ENCODE data around the gene SEC63.
"Not testable (repeated sequence)": the region's sequence is repeated elsewhere in the genome, so short reads cannot be mapped to it uniquely, and the experiment has no call there.

SEC63 gene
- total RNA-seq = 30.8 reads per million, percentile 57 among the genes with 10 or more reads in this experiment

- DNase-seq = peak; percentile 96
Measured at GRCh38 chr6:107957909-107958688, at the start of gene SEC63. SEC63 (minus strand) TSS chr6:107958208; CDS start chr6:107958009, 199 bp downstream.

- DNase-seq = no peak
Measured at GRCh38 chr6:108005961-108006360, 48.0 kb upstream of the SEC63 start.

DNA sequence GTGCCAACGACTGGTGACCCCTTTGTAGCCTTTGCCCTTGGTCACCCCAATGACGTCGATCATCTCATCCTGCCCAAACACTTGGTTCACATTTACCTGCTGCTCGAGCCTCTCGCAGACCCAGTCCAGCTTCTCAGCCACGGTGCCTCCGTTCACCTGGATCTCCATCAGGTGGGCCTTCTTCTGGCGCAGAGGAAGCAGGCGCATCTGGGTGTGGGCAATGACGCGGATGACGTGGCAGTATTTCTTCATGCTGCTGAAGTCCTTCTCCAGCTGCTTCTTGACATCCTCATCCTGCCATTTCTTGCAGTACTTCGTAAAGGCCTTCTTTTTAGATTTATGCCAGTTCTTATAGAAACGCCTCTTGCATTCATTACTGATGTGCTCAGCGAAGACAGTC lies 46.9 kb upstream of the SEC63 start:
- DNase-seq = no peak

GRCh38 chr6:108002365-108003221 lies 44.6 kb upstream of the SEC63 start:
- no peak for DNase-seq

DNA sequence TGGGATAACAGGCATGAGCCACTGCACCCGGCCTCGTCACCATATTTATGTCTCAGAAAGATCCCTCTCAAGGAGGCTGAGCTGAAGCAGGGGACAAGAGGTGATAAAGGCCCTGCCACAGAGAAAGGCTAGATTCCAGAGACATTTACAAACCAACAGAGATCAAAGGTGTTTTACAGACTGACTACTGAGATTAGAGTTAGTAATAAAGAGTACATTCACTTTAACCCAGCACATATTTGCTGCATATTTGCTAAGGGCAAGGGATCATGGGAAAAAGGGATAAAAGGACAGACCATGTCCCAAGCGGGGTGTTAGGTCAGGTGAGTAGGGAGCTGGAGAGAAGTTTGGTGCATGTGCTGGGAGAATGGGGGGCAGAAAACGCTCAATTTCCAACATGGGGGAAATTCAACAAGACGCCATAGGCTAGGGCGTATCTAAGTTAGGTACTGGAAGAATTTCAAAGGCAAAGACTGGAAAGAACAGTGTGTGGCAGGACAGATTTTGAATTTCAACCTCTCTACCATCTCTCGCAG lies 43.8 kb upstream of the SEC63 start:
- no peak for DNase-seq

DNA sequence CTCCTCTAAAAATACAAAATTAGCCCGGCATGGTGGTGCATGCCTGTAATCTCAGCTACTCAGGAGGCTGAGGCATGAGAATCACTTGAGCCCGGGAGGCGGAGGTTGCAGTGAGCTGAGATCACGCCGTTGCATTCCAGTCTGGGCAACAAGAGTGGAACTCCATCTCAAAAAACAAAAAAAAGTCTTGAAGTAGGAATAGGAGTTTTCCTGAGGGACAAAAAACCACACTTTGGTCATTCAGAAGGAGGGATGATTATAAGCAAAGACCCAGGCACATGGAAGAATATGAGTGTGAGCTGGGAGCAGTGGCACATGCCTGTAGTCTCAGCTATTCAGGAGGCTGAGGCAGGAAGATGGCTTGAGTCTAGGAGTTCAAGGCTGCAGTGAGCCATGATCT lies 42.3 kb upstream of the SEC63 start:
- not testable (repeated sequence) for DNase-seq

- DNase-seq = no peak
Measured at GRCh38 chr6:107999341-107999740, 41.3 kb upstream of the SEC63 start.

- no peak for DNase-seq
Measured at GRCh38 chr6:107991772-107992550, 34.0 kb upstream of the SEC63 start.

DNA sequence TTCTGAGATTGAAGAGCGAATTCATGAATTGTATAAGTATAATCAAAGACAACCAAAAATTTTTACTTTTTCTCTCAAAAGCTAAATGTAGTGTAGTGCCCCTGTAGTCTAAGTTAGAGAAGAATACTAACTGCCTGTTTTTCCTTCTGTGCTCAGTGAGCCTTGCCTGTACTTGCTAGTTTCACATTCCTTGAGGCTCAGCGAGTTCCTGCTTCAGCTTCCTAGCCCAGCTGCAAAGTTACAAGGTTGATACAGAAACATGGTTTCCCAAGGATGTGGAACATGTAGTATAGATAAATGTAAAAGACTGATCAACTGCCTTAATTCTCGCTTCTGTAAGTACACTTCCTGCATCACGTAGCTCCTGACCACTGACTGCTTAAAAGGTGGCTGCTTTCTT lies 33.1 kb upstream of the SEC63 start:
- DNase-seq = no peak

GRCh38 chr6:107990587-107990986 lies 32.6 kb upstream of the SEC63 start:
- not testable (repeated sequence) for DNase-seq

DNA sequence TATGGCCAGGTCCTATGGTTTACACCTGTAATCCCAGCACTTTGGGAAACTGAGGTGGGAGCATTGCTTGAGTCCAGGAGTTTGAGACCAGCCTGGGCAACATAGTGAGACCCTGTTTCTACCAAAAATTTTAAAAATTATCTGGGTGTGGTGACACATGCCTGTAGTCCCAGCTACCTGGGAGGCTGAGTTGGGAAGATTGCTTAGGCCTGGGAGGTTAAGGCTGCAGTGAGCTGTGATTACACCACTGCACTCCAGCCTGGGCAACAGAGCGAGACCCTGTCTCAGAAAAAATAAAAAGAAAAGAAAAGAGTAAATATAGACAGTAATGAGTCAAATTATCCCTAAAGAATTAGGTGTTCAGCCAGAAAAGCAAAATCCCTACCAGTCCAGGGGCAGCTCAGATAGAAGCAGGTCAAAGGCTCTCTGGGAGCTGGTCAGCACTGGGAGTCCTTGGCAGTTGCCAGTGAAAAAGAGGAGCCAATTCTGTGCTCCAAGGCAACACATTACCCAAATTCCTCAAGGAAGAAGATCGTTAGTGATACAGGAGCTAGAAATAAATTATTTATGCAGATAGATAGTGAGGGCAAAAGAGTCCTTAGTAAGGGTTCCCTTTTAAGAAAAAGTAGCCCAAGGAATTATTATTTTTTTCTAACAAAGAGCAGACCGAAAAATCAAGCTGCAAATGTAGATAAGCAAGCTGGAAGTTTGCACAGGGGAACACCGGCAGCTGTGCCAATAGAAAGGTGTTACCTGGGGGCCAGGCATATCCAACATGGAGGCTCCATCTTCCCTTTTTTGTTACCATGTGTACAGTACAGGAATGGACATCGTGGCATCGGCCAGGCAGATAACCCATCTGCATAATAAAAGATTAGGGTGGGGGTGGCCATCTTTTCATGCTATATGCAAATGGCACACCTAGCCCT lies 31.4 kb upstream of the SEC63 start:
- DNase-seq = no peak

DNA sequence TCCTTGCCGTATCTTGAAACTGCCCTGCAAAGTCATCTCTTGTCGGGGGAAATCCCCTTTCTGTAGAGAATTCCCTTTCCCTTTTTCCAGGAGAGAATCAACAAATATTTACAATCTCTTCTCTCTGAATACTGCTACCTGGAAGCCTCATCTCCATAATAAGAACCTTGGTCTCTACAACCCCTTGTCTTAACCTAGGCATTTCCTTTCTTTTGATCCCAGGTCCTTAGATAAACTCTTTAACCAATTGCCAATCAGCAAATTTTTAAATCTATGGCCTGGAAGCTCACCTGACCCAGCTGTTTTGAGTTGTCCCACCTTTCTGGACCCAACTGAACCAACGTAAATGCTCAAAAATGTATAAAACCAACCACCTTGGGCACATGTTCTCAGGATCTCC lies 30.6 kb upstream of the SEC63 start:
- DNase-seq = no peak

DNA sequence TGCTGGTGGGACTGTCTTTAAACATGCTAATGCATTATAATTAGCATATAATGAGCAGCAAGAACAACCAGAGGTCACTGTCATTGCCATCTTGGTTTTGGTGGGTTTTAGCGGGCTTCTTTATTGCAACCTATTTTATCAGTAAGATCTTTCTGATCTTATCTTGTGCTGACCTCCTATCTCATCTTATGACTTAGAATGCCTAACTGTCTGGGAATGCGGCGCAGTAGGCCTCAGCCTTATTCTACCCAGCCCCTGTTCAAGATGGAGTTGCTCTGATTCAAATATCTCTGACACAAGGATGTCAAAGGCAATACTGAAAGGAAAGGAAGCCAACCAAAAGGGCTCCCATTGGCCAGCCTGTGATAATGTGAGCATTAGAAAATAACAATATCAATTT lies 29.8 kb upstream of the SEC63 start:
- DNase-seq = no peak

DNA sequence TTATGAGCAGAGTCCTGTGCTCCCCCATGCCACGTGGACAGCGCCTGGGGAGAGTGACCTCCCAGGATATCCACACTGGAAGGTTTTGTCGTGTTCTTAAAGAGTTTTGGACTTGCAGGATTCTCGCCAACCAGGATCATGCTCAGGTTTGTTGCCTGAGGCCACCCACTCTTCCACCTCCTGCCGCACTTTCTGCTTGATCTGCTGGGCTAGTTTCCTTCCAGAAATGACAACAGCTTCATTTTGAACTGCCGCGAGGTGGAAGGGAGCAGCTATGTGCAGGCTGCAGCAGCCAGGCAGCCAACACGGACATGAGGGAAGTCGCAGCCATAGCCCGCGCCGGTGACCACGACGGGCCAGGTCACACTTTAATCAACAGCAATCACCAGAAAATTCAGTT lies 27.7 kb upstream of the SEC63 start:
- DNase-seq = no peak

GRCh38 chr6:107983811-107984210 lies 25.8 kb upstream of the SEC63 start:
- DNase-seq = no peak

GRCh38 chr6:107982486-107982885 lies 24.5 kb upstream of the SEC63 start:
- no peak for DNase-seq

- DNase-seq = no peak
Measured at GRCh38 chr6:107981695-107982094, 23.7 kb upstream of the SEC63 start.

- DNase-seq = no peak
Measured at GRCh38 chr6:107977283-107977682, 19.3 kb upstream of the SEC63 start.

GRCh38 chr6:107976155-107976783 lies 18.3 kb upstream of the SEC63 start:
- no peak for DNase-seq

DNA sequence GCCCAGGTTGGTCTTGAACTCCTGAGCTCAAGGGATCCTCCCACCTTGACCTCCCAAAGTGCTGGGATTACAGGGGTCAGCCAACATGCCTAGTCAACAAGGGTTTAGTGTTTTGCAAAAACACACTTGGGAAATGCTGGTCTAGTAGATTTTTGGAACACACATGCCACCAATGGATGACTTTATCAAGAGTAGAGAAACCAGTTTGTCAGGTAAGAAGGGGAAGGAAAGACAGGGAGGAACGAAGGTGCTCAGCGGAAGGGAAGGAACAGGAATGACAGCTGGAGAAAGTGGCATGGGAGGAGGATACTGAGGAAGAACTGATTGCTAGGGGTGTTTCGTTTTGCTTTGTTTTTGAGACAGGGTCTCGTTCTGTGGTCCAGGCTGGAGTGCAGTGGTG lies 15.6 kb upstream of the SEC63 start:
- no peak for DNase-seq

GRCh38 chr6:107972413-107973096 lies 14.5 kb upstream of the SEC63 start:
- no peak for DNase-seq
